CD4-positive, alpha-beta T cell treated with Interleukin-17A for 1 hour (primary cell): ENCODE results near the gene DGKD.
"Not testable (repeated sequence)": the region's sequence is repeated elsewhere in the genome, so short reads cannot be mapped to it uniquely, and the experiment has no call there.

Experiments used
- DNase-seq: peaks from one replicate; pipeline ENCODE4 v3.0.0-alpha.2; 2020

Gene DGKD

DNA sequence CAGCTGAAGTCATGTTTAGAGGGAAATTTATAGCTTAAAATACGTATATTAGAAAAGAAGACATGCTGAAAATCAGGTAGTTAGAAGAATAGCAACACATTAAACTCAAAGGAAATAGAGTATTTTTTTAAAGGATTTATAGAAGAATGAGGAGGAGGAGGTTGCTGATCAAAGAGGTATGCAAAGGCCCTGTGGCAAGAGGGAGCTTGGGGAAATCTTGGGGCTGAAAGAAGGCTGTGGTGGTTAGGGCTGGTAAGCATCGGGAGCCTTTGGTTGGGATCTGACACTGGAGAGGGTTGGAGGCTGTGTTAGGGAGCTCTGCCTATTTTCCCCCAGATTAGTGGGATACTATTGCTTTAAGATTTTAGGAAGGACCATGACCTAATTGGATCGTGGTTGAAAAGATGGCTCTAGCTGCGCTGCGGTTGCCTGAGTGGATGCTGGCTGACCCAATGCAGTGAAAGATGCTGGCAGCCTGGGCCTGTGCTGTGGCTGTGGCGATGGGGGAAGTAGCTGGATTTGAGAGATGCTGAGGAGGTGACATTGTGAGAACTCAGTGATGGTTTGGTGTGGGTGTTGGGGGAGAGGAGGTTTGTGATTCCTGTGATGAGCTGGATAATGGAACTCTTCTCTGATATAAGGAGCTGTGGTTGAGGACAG is 11.7 kb downstream of the DGKD start:
- no peak for DNase-seq

DNA sequence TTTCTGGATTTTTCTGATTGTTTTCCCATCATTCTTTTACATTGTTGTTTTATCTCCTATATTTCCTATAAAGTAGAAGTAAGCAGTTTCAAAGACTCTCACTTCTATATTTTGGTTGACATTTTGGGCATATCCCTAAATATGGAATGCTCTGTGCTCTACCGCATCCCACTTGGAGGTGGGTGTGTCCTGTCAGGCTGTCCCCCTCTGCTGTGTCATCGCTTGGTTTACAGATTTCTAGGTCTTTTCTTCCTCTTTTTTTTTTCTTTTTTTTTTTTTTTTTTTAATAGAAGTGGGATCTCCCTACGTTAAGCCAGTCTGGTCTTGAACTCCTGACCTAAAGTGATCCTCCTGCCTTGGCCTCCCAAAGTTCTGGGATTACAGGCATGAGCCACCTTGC is 13.3 kb downstream of the DGKD start:
- DNase-seq: no peak

DNA sequence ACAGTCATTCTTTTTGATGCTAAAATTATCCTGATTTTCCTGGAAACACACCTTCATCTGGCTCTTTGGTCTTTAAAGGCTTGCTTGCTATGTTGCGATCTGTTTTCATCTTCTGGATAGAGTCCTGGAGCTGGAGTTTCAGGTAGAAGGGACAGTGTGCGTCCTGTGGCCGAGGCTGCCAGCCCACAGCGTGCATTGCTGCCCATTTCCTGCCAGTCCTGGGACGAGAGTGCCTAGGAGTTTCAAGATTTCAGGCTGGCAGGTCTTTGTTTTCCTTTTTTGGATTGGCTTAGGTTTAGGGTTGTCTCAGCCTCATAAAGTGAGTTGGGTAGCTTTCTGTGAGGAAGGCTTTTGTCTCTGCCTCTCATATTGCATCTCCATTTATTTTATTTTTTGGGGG is 14.5 kb downstream of the DGKD start:
- no peak for DNase-seq

DNA sequence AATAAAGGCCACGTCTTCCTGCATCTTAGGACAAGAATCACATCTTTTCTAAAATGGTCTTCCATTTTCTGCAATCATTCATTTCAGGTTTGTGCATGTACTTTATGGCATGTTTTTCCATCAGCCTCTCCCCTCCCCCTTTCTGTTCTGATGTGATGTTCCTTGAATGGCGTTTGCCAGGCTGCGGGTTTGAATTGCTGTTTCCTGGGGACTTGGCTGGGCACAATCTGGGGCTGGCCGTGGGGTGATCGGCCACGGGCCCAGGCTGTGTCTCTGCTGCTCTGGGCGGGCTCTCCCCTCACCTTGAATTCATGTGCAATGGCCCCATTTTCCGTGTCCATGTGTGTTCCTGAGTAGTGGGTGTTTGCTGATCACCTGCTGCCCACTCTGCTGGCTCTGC is 15.2 kb downstream of the DGKD start:
- no peak for DNase-seq

DNA sequence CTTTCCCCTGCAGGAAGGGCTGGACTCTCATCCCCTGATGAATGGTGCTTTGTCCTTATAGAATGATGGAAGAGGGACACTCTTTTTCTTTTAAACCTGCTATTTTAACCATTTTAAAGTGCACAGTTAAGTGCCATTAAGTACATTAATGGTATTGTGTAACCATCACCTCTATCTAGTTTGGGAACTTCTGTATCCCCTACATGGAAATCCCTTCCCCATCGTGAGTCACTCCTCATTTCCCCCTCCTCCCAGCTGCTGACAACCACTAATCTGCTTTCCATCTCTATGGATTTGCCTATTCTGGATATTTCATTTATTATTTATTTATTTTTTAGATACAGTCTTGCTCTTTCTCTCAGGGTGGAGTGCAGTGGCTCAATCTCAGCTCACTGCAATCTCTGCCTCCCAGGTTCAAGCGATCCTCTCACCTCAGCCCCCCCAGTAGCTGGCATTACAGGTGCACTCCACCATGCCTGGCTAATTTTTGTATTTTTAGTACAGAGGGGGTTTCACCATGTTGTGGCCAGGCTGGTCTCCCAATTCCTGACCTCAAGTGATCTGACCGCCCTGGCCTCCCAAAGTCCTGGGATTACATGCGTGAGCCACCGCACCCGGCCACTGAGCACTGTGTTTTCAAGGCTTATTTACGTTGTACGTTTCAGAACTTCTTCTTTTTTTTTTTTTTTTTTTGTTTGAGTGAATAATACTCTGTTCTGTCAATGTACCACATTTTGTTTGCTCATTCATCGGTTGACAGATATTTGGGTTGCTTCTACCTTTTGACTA is 15.8 kb downstream of the DGKD start:
- DNase-seq: no peak

DNA sequence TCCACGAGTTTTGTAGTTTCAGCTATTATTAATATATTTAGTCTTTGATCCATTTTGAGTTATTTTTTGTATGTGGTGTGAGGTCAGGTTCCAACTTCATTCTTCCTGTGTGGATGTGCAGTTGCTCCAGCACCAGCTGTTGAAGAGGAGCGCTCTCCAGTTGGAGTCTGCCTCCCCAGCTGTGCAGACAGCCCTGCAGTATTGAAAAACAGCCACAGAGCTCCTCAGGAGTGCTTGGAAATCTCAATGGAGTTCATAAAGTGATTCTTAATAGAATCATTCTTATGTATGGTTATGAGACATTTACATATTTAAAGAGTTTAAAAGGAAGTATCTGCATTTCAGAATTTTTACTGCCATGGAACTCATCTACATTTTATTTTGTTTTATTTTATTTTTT is 17.3 kb downstream of the DGKD start:
- DNase-seq: no peak

DNA sequence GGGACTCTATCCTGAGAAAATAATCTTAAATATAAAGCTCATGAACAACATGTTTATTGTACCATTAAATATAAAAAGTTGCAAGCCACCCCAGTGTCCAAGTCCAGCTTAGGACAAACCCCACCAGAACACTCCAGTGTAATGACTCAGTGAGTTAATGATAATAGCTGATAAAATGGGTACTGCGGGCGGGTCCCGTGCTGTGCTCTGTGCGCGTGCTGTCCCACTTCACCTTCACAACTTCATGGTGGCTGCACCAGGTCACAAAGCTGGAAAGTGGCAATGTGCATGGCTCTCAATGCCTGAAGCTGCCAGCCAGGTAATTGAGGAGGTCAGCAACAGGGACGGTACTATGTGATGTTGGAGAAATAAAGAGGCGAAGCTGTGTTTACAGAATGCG is 18.6 kb downstream of the DGKD start:
- DNase-seq: no peak

DNA sequence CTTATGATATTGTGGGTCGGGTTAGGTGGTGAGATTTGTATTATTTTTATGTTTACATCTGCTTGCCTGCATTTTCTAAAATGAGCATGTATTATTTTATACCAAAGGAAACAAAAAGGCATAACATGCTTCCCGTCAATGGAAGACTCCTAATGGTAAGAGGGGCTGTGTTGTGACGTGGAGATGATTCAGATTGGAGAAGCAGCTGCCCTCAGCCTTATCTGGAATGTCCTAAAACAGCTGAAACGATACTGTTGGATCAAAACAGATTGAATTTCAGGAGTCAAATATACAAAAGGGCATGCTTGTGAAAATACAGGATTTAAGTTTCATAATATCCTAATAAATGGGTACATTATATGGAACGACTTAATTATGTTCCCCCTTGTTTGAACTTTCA is 19.0 kb downstream of the DGKD start:
- no peak for DNase-seq

DNA sequence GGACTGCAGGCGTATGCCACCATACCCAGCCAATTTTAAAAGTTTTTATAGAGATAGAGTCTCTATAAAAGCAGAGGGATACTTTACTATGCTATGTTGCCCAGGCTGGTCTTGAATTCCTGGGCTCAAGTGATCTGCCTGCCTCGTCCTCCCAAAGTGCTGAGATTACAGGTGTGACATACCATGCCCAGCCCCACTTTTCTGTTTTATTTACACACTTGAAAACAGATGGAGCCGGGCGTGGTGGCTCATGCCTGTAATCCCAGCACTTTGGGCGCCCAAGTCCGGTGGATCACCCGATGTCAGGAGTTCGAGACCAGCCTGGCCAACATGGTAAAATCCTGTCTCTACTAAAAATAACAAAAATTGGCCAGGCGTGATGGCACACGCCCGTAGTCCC is 20.5 kb downstream of the DGKD start:
- DNase-seq: not testable (repeated sequence)

DNA sequence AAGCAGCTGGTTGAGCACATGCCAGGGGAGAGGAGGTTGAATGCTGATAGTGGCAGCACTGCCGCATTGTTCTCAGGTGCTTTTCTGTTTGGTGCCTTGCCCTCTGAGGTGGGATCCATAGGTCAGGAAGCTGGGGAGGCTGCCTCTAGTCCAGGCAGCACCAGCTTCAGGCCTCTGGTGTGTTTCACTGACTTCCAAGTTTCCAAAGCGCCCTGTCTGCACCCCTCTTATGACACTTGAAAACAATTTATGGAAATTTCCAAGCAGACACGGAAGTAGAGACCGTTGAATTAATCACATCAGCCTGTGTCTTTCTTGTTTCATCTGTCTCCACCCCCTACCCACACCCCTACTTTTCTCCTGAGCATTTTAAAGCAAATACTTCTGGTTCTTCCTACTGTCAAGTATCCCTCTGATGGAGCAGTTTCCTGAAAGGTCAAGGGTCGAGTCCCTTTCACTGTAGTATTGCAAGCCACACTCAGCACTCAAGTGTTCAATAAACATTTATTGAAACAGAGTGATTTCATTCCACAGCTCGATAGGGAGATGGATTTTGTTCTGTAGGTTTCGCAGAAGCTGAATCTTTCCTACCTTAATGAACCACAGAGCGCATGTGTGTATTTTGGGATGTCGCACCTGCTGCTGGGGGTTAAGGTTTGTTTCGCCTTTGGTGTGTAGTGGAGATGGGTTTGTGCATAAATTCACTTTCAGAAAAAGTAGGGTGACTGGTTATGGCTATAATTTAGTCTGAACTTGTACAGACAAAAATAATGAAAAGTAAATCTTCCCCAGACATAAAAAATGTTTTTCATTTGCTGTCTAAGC is 21.4 kb downstream of the DGKD start:
- no peak for DNase-seq

DNA sequence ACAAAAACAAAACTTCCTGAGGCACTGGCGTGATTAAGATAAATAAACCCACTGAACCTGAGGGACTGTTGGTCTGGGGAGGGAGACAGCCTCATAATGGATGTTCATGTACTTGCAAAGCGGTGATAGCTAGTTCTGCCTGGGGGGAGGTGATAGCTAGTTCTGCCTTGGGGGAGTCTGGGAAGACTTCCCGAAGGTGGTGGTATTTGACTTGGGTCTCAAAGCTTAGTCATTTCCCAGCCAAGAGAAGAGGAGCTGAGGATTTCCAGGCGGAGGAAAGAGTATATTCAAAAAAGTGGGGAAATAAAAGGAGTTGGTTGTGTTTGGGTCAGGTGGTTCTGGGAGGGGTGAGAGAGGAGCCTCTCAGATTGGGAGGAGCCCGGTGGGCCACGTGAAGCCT is 24.7 kb downstream of the DGKD start:
- no peak for DNase-seq

DNA sequence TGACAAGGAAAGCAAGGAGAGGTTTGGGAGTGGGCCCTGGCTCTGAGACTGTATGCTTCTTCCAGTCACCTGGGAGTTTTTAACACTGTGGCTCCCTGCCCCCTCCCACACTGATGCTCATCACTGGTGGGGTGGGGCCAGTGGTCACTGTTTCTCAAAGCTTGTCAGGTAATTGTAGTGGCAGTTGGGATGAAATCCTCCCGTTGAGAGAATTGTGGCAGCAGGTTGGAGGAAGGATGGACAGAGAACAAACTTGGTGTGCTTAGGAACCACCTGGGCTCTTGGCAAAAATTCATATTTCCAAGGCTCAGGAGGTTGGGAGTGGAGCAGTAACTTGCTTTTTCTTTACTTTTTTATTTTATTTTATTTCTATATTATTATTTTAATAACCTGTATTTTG is 25.1 kb downstream of the DGKD start:
- no peak for DNase-seq

DNA sequence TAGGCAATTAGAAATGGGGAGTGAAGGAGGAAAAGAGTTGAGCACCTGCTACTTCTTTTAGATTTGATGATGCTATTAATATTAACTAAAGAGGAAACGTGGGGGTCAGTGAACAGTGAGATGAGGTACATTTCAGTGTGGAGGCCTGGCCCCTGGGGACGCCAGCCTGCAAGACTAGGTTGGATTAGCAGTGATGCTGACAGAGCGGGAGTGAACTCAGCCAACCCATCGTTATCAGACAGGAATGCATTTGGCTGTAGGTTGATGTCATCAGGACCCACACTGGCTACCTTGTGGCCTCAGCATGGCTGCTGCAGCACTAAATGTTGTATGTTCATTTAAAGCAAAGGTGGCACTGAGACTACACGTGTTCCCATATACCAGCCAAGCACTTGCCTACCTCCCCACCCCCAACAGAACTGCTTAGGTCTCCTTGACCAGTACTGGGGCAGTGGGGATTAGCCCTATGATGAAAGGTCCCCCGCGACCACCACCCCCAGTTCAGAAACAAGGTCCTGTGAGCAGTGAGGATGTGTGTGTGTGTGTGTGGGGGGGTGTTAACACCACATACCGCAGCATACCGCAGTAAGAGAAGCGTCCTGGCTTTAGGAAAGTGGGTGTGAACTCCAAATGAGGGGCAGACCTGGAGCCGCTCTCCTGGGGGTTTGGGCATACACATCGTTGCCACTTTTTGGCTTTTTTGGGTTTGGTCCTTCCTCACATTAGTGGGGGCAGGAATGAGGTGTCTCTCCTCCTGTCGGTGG is 26.0 kb downstream of the DGKD start:
- no peak for DNase-seq

DNA sequence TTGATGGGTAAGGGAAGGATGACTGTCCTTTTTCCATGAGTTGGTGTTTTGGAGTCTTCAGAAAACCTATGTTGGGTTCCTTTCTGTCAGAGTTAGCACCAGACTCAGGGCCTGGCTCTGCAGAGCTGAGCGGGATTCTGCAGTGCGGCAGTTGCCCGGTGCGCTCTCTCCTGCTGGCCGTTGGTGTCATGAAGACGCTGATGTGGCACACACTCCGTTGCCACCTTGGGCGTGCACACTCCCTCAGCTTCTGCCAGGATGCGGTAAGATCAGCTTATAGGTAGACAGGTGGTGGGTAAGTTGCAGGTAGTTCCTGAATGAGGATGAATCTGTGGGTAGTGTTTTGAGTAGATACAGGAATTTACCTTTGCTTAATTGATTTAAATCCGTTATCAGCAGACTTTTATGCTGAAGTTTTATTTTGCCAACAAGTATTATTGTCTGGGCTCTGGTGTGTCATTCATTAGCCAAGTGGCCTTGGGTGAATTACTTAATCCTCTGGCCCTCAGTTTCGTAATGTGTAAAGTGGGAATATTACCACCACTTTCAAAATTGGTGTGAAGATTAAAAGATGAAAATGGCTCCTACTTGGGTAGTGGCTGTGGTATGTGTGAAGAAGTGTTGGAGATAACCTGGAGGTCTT is 26.8 kb downstream of the DGKD start:
- no peak for DNase-seq

DNA sequence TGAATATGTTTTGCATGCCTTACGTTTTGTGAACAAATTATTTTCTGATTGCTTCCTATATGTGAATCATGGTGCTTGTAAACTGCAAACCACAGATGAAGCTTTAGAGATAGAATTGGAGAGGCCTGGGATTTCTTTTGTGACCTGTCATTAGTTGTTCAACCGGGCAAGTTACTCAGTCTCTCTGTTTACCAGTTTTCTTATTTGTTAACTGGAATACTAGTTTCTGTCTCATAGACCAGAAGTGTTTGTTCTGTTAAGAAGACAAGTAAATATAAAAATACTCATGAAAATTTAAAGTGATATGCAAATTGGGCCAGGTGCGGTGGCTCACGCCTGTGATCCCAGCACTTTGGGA is 27.3 kb downstream of the DGKD start:
- no peak for DNase-seq

DNA sequence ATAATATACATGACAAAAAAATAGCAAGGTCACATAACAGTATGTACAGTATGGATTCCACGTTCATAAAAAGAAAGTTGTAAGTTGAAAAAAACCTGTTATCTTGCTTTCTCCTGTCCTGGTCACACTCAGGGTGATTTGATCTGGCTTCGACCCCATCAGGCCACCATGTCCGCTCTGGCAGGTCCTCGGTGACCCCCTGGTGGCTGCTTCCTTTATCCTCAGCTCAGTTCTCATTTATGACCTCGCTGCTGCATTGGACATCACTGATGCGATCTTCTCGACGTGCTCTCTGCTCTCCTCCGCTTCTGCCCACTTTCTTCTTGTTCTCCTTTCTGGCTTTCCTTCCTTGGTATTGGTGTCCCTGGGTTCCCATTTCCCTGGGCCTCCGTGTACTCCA is 29.7 kb downstream of the DGKD start:
- DNase-seq: no peak

DNA sequence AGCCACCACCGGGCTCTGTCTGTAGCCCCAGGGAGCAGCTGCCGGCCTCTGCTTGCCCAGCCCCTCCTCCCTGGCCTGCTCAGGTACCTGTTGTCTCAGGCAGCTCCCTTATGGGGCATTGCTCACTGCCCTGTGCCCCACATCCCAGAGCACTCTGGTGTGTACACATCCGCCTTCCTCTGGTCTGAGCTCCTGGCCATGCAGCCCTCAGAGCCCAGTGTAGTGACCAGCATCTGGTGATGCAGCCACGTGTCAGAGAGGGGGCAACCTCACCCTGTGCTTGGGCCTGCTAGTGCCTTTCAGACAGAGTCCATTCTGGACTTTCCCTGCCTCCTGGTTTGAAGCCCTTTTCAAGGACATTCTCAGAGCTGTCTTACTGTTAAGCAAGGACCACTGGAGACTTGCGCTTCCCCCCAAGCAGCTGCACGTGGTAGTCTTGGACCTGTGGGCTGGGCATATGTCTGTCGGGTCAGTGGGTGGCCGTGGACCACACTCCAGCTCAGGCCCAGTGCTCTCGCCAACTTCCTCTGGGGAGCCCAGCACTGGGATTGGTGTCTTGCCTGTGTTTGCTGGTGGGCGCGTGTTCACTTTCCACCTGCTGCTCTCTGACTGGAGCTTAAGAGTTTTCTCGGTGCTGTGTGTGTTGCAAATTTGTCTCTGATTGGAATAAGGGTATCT is 30.7 kb downstream of the DGKD start:
- no peak for DNase-seq

DNA sequence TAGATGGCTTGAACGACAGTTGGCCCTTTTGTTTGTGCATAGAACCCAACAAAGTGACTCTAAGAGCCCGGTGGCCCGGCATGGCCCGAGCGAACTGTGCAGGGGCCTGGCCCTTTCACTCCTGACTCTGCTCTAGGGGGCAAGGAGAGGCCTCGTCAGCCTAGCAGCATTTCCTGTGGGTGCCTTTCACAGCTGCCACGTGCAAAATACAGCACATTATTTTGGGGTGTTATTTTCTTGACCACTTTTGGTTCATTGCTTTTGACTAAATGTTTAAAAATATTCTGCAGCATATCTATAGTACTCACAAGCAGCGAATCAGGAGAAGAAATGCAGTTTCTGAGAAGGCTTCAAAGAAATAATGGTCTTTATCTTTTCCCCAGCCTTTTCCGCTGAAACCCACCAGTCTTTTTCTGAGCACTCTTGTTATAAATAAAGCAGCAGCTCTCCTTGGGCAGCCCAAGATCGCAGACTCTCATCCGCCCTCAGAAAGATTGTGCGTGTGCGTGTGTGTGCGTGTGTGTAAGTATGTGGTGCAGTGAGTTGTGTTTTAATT is 31.3 kb downstream of the DGKD start:
- DNase-seq: peak; percentile 38

DNA sequence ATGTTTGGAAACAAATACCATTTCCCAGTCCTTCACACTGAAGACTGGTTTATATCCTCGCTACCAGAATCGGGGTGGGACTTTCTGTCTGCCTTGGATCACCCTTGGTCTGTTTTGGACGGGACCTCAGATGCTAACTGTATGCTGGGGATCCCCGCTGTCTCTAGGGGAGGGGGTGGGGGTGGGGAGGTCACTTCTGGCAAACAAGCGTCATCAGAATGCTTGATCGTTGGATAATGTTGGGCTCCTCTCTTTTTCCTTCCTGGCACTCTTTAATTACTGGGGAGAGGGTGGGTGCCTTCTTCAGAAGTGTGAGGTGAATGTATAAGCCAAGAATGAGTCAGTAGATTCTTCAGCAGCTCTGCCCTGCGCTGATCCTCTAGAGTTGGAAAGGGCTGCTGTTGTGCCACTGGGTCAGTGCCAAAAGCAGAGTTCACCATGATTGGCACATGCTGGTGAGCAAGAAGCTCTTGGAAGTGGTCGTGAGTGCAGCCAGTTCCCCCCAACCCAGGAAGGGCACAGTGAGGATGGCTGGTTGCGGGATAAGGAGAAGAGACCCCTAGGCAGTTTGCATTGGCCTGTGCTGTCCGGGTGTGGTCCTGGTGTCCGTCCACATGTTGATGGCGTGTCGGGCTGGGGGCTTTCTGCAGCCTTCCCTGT is 32.2 kb downstream of the DGKD start:
- DNase-seq: no peak

DNA sequence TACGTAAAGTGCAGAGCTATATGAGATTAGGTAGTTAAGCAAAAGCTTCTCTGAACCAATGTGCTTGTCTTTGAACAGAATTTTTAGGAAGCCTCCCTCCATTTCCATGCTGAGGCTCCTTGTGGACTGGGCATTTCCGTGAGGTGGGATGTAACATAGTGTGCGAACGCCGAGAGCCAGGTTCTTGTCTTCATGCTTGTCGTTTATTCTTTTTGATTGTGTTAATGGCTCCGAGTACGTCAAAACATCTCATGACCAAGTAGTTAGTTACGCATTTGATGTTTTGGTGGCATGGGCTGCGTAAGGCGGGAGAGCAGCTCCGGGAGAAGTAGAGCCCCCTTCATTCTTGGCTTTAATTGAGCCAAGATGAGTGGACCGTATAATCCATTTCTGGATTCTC is 32.9 kb downstream of the DGKD start:
- DNase-seq: no peak
